Upper lobe of left lung (tissue), 6 donors: ENCODE data around the gene SCO2. TPM values are rescaled to one million over a fixed set of nuclear protein-coding genes. Genes with fewer than 3 reads are reported as not detected.

Experiments
- ATAC-seq, 2 donors: fragments of 200-7000 bp; cut with Tn5 transposase; one replicate each; pipeline ENCODE4 v1.9.1; 2022; ENCODE audit warnings: mild to moderate bottlenecking in 2 of 2, moderate library complexity in 2 of 2; ENCODE audit not compliant: low FRiP score in 2 of 2
- DNase-seq, 2 donors: peaks; one replicate each; pipeline ENCODE4 v3.0.0-alpha.2; 2019 to 2020
- H3K27ac ChIP-seq, 4 donors: fragments of 200-600 bp; sonication (generic); one replicate each; pipeline ENCODE4 v1.5.1; 2016 to 2019
- H3K27me3 ChIP-seq, 4 donors: fragments of 200-600 bp; sonication (generic); one replicate each; pipeline ENCODE4 v1.5.1; 2017 to 2019
- H3K36me3 ChIP-seq, 4 donors: fragments of 200-600 bp; sonication (generic); one replicate each; pipeline ENCODE4 v1.5.1; 2016 to 2019
- H3K4me1 ChIP-seq, 4 donors: fragments of 200-600 bp; sonication (generic); one replicate each; pipeline ENCODE4 v1.5.1; 2018 to 2019
- H3K4me3 ChIP-seq, 4 donors: fragments of 200-600 bp; sonication (generic); one replicate each; pipeline ENCODE4 v1.5.1; 2017 to 2019; ENCODE audit warnings: mild to moderate bottlenecking in 2 of 4, moderate library complexity in 1 of 4
- H3K9me3 ChIP-seq, 4 donors: fragments of 200-600 bp; sonication (generic); one replicate each; pipeline ENCODE4 v1.5.1; 2018 to 2019
- EP300 ChIP-seq, 4 donors: sonication (generic); formaldehyde crosslinking; IDR thresholded peaks; one replicate each; pipeline ENCODE4 v1.5.1; 2017; ENCODE audit warnings: antibody characterized with exemption in 4 of 4, control low read depth in 2 of 4
- POLR2A ChIP-seq, 4 donors: fragments of 450-650 bp; IDR thresholded peaks; one replicate each; pipeline ENCODE4 v1.5.1; 2016 to 2017; ENCODE audit warnings: antibody characterized with exemption in 4 of 4, mild to moderate bottlenecking in 2 of 4
- POLR2AphosphoS5 ChIP-seq, 2 donors: sonication (generic); formaldehyde crosslinking; IDR thresholded peaks; one replicate each; pipeline ENCODE4 v1.5.1; 2017; ENCODE audit warnings: antibody characterized with exemption in 2 of 2
- WGBS, 2 donors: methylation state at CpG; one replicate each; pipeline ENCODE4 v1.1.5; 2017 to 2018; 5-methylcytosine and 5-hydroxymethylcytosine counted together
- total RNA-seq, 6 donors: library from RNA; depleted of rRNA in 4 of 6; stranded (reverse); fragments of >200 nt in 4 of 6; gene quantifications; one replicate each; pipeline versions ENCODE4 v1.1.0 to v1.2.1, GENCODE V29; 2016 to 2021
- TF ChIP-seq, protein P1 (sequence below), 6 experiments: fragments of 450-650 bp in 4 of 6; fragments of 200-600 bp in 2 of 6; sonication (generic) in 2 of 6; IDR thresholded peaks; one replicate each; pipeline ENCODE4 v1.5.1; 2016 to 2019; ENCODE audit warnings: antibody characterized with exemption in 6 of 6
- donor health status: DM: no; HTN: no; CAD: no; lungs with moderate emphysema.
- donor health status: DM: no; HTN: yes; CAD: no; lungs with severe emphysema.

SCO2 gene, protein sequence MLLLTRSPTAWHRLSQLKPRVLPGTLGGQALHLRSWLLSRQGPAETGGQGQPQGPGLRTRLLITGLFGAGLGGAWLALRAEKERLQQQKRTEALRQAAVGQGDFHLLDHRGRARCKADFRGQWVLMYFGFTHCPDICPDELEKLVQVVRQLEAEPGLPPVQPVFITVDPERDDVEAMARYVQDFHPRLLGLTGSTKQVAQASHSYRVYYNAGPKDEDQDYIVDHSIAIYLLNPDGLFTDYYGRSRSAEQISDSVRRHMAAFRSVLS
- 10 to 100 TPM in 2 of 6 donors, 1 to 10 TPM in 3, not detected in 1; 1.7 to 14.0 (median 9.2) TPM for total RNA-seq

DNA sequence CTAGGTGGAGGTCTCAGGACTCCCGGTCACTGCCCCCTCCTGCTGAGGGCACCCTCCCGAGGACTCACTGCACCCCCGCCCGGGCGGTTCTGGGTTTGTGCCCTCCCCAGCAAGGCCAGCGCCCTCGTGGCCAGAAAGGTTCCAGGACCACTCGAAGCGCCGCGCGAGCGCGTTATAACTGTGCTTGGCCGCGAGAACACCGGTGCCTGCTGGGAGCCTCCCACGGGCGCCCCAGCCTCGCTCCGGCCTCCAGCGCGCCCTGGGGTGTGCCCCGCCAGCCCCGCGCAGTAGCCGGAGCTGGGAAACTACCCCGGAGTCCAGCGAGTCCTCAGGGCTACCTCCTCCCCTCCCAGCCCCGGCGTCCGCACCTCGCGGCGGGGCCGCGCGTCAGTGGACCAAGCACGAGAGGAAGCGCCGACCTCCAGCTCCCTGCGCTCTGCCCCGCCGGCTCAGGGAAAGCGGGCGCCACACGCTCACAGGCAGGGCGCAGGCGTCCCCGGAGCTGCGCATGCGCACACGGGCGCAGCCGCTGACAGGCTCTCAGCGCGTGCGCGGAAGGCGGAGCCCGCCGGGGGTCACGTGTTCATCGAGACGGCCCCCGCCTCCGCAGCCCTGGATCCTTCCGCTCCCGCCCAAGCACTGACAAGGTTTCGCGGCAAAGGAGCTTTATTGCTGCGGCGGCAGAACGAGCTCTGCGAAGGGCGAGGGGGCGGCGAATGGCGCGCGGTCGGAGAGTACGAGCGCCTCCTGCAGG lies at the start of gene SCO2:
Gene SCO2, minus strand, starts transcription at position 495 of the 754 bp plus-strand sequence. CDS start 1,187 bp downstream, outside the sequence.
- Histone ChIP-seq H3K36me3 (peaks cover 16 to 41% (median 31%) of the 10 kb centered on the region in 4 donors), H3K4me3 (peak within 1 kb of the TSS; percentile 69 to 94 (median 82)), H3K27ac (peak within 1 kb of the TSS; percentile 95 to 100 (median 98)), H3K4me1 (peaks cover 35 to 60% (median 41%) of the 10 kb centered on the region in 4 donors), H3K27me3 (no peaks in the 10 kb centered on the region), H3K9me3 (no peaks in the 10 kb centered on the region)
- TF ChIP-seq POLR2AphosphoS5 (IDR thresholded peaks at IDR 0.05) (peak; percentile 88 to 89), POLR2A (IDR thresholded peaks at IDR 0.05) (peak in 3 of 4 donors; percentile 62 to 91 (median 73)), EP300 (IDR thresholded peaks at IDR 0.05) (no peak)
- TF ChIP-seq, protein P1, sequence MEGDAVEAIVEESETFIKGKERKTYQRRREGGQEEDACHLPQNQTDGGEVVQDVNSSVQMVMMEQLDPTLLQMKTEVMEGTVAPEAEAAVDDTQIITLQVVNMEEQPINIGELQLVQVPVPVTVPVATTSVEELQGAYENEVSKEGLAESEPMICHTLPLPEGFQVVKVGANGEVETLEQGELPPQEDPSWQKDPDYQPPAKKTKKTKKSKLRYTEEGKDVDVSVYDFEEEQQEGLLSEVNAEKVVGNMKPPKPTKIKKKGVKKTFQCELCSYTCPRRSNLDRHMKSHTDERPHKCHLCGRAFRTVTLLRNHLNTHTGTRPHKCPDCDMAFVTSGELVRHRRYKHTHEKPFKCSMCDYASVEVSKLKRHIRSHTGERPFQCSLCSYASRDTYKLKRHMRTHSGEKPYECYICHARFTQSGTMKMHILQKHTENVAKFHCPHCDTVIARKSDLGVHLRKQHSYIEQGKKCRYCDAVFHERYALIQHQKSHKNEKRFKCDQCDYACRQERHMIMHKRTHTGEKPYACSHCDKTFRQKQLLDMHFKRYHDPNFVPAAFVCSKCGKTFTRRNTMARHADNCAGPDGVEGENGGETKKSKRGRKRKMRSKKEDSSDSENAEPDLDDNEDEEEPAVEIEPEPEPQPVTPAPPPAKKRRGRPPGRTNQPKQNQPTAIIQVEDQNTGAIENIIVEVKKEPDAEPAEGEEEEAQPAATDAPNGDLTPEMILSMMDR (IDR thresholded peaks at IDR 0.05): peak in 4 of 6 experiments; percentile 58 to 76 (median 60)
- WGBS, 2 donors: 0 to 1% methylated on average over 2 to 45 of the region's 84 CpGs
- peak; percentile 72 to 74 for ATAC-seq
- DNase-seq: peak; percentile 96 to 100

DNA sequence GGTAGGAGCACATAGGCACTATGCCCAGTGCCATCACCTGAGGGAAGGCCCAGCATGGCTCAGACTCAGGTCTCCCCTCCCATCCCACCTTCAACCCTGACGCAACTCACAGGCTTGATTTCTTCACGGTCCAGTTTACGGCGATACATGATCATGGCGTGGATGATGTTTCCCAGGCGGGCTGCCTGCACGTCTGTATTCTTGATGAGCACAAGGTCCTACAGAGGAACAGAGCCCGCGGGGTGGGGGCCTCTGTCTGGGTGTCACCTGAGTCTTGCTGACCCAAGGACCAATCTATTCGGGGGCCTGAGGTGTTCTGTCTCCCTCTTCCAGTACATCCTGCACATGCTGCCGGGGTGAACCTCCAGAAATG lies 49.0 kb upstream of the SCO2 start:
- H3K4me3 ChIP-seq: no peak overlapping the region
- no peaks in the 10 kb centered on the region for H3K9me3 ChIP-seq
- H3K36me3 ChIP-seq: peaks cover 0 to 32% (median 14%) of the 10 kb centered on the region in 4 donors
- peaks cover 8 to 15% (median 11%) of the 10 kb centered on the region in 4 donors for H3K4me1 ChIP-seq
- TF ChIP-seq, protein P1 (IDR thresholded peaks at IDR 0.05): no peak
- no peak for TF ChIP-seq POLR2A (IDR thresholded peaks at IDR 0.05)
- DNase-seq: no peak
- no peaks in the 10 kb centered on the region for H3K27me3 ChIP-seq
- no peak overlapping the region for H3K27ac ChIP-seq
- WGBS, 2 donors: 93 to 94% methylated on average over 7 to 11 of the region's 11 CpGs
- ATAC-seq: no peak

DNA sequence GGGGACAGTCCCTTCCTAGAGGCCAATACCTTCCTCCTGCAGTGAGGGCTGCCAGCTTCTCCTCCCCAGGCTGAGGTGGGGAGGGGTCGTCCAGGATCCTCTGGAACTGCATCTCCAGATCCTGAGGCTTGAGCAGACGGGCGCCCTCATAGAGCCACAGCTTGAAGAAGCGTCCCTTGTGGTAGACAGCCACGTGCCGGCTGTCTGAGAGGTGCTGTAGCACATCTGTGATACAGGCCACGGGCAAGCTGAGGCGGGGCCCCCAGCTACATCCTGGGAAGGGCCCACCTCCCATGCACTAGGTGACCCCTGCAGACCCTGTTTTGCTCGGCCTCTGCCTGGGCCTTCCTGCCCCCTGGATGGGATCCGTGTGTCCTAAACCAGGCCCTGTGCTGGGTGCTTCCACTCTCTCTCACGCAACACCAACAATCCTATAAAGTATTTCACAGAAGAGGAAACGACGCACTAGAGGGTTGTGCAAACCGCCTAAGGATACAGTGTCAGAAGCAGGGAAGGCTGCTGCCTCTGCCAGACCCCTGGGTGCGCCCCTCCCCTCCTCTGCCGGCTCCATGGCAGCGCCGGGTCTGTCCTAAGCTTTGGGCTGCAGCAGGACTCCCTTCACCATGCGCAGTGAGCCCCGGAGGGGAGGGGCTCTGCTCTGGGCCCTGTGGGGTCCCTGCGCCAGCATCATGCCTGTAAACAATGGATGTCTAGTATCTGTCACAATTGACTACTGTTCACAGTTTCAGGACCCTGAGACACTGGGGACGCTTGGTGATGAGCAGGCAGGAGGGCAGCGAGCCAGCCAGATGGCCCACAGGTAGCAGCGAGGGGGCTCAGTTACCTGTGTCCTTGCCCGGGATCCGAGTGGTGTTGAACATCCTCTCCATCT lies 48.3 kb upstream of the SCO2 start:
- Histone ChIP-seq H3K4me3 (no peak overlapping the region), H3K27me3 (no peaks in the 10 kb centered on the region), H3K4me1 (peaks cover 8 to 14% (median 9%) of the 10 kb centered on the region in 4 donors), H3K9me3 (no peaks in the 10 kb centered on the region), H3K36me3 (peaks cover 4 to 32% (median 12%) of the 10 kb centered on the region in 4 donors), H3K27ac (no peak overlapping the region)
- DNase-seq (peak in 1 of 2 donors; percentile 65), ATAC-seq (no peak)
- TF ChIP-seq, protein P1 (IDR thresholded peaks at IDR 0.05): no peak
- no peak for TF ChIP-seq POLR2AphosphoS5 (IDR thresholded peaks at IDR 0.05)
- no peak for TF ChIP-seq EP300 (IDR thresholded peaks at IDR 0.05)
- no peak for TF ChIP-seq POLR2A (IDR thresholded peaks at IDR 0.05)
- 93 to 97% methylated on average over 11 to 26 of the region's 26 CpGs for WGBS, 2 donors

DNA sequence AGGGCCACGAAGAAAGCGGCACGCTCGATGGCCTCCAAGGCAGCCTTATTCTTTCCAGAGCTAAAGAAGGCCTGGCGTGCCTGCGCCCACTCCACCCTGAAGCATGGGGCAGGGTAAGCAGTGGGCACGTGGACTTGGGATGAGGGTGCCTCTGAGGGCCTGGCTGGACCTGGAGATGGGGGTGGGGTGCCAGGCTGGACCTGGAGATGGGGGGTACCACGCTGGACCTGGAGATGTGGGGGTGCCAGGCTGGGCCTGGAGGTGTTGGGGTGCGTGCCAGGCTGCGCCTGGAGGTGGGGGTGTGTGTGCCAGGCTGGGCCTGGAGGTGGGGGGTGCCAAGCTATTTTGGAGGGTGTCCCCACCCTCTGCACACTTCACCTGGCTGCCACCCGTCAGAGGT lies 47.6 kb upstream of the SCO2 start:
- Histone ChIP-seq H3K4me3 (no peak overlapping the region), H3K27ac (no peak overlapping the region), H3K4me1 (peaks cover under 1 to 6% (median 1%) of the 10 kb centered on the region in 4 donors), H3K9me3 (no peaks in the 10 kb centered on the region), H3K36me3 (peaks cover 4 to 37% (median 12%) of the 10 kb centered on the region in 4 donors), H3K27me3 (no peaks in the 10 kb centered on the region)
- DNase-seq (no peak), ATAC-seq (no peak)
- 94 to 100% methylated on average over 5 to 8 of the region's 11 CpGs for WGBS, 2 donors
- TF ChIP-seq, protein P1 (IDR thresholded peaks at IDR 0.05): no peak
- TF ChIP-seq POLR2A (IDR thresholded peaks at IDR 0.05): no peak
- TF ChIP-seq POLR2AphosphoS5 (IDR thresholded peaks at IDR 0.05): no peak
